Fibroblast of upper back skin (primary cell): ENCODE results near the gene ALKBH4.
"Not testable (repeated sequence)": the region's sequence is repeated elsewhere in the genome, so short reads cannot be mapped to it uniquely, and the experiment has no call there.

Source experiments
- DNase-seq: peaks from one replicate; pipeline ENCODE4 v3.0.0-alpha.2; 2013

The ALKBH4 gene

DNA sequence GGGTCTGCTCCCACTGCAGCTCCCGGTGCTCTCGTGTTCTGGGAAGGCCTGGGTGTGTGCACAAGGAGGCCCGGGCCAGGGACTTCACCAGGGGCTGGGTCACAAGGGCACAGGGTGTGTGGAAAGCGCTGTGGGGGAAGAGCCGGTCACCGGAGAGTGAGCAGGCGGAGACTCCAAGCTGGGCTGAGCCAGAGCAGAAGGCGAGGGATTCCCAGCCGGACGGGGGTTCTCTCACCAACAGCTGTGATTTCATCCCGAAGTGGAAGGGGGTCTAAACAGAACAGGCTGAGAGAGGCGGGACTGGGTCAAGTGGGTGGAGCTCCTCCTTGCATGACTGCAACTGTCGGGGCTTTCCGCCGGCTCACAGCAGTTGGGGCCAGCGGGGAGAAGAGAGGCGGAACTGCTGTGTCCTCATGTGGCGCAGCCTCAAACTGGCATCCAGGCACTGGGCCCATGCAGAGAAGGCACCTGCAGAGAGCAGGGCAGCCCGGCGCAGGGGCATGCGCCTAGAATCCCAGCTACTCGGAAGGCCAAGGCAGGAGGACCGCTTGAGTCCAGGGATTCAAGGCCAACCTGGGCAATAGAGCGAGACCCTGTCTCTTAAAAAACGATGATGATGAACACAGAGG, 38.9 kb downstream of the ALKBH4 start:
- DNase-seq, result no peak

DNA sequence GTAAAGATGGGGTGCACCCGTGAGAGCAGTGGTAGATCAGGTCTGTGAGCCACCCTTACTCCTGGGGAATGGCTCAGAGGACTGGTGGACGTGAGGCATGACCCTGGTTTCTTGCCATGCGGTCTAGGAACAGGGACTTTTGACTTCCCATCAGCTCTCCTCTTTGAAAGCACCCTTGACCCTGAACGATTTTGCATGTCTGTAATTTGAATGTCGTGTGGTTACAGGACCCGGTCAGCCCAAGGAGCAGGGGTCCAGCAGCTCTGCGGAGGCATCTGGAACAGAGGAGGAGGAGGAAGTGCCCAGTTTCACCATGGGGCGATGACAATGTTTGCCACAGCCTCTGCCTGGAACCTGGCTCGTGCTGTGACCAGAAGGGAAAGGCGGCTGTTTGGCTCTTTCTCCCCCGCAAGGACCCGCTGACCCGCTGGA, 39.9 kb downstream of the ALKBH4 start:
- DNase-seq, result no peak

DNA sequence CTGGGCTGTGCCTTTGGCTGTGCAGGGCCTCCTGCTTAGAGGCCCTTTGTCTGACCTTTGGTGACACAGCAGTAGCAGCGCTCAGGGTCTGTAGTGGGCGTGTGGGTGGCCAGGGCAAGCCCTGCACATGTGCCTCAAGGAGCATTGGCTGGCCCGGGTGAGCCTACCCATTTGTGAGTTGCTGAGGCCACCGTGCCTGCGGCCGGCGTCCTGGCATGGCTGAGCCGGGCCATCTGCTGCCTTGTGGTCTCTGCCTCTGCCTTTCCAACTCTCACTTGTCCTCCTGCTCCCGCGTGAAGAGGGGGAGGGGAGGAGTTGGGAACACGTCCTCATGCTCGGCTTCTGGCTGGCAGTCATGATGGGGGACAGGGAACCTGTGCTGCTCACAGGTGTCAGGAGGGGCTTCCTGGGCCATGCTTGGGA, 40.5 kb downstream of the ALKBH4 start:
- no peak for DNase-seq

DNA sequence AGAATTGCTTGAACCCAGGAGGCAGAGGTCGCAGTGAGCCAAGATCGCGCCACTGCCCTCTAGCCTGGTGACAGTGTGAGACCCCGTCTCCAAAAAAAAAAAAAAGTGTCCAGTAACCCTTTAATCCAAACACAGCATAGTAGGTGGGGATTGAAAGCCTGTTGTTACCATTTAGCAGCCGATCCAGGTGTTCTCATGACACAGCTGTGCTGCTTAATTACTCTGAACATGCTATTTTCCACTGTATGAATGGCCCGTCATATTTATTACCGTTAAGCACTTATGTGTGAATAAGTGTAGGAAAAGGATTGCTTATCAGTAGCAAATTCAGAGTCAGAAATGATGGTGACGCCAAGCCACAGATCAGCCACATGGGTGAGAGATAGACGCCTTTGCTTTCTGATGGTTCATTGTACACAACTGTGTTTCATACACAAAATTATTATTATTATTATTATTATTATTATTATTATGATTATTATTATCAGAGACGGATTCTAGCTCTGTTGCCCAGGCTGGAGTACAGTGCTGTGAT, 42.9 kb downstream of the ALKBH4 start:
- no peak for DNase-seq

DNA sequence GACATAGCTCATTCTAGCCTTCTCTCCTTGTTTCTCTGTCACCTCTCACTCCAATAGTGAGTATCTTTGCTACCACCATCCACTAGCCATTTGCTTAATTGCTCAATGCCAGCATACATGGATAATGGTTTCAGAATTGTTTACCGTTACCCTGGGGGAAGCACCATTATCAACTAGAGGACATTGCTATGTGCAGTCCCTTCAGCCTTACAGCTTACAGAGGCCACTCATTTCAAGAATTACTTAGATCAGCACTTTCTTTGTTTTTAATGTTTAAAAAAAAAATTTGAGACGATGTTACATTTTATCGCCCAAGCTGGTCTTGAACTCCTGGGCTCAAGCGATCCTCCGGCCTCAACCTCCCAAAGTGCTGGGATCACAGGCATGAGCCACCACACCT, 46.1 kb downstream of the ALKBH4 start:
- no peak for DNase-seq

DNA sequence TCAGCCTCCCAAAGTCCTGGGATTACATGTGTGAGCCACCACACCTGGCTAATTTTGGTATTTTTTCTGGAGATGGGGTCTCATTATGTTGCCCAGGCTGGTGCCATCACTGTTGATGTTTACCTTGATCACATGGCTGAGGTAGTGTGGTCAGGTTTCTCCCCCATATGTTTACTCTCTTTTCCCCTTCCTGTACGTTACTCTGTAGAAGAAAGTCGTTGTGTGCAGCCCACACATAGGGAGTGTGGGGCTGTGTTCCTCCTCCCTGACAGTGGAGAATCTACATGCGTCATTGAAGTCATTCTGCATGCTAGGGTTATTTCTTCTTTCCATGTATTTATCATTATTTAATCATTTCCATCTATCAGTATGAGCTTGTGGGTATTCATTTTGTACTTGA, 47.6 kb downstream of the ALKBH4 start:
- no peak for DNase-seq

DNA sequence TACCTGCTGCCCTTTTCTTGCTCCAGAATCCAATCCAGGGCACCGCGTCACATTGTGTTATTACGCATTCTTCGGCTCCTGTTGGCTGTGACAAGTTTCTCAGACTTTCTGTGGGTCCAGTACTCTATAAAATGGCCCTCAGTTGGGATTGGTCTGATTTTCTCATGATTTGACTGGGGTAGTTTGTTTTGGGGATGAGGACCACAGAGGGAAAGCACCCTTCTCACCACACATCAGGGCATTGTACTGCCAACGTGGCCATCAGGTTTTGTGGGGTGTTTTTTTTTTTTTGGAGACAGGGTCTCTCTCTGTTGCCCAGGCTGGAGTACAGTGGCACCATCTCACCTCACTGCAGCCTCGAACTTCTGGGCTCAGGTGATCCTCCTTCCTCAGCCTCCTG, 48.3 kb downstream of the ALKBH4 start:
- DNase-seq, result no peak

DNA sequence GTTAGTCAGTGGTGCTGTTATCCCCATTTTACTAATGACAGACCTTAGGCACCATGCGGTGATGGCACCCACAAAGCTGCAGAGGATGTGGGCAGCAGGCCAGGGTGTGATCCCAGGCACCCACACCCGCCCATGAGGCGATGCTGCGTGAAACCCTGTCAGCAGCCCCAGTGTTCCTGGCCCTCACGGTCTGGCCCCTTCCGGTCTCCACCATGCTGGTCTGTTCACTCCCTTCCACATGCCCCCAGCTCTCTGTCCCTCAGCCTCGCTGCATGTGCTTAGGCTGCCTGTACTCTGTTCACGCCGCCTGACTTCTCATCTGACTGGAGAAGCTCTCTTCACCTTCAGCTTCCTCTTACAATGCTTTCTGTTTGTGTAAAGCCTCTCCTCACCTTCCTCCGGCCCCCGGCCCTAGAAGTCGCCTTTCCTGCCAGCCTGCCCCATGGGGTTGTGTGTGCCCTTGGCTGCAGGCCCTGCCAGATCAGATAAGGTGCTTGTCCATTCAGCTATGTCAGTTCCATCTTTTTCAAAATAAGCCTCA, 48.9 kb downstream of the ALKBH4 start:
- no peak for DNase-seq

DNA sequence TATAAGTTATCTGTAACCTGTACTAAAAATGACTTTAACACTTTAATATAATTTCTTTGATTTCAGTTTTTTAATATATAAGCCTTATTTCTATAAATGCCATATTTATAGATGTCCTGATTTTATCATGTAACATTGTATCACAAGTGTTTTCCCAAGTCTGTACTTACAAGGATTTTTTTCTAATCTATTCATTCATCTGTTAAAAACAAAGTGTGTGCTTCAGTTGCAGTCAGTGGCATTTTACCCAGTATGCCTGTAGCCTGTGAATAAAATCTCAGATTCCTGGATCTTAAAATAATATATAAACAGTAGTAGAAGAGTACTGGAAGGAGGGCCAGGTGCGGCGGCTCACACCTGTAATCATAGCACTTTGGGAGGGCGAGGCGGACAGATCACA, 51.1 kb downstream of the ALKBH4 start:
- DNase-seq, result no peak

DNA sequence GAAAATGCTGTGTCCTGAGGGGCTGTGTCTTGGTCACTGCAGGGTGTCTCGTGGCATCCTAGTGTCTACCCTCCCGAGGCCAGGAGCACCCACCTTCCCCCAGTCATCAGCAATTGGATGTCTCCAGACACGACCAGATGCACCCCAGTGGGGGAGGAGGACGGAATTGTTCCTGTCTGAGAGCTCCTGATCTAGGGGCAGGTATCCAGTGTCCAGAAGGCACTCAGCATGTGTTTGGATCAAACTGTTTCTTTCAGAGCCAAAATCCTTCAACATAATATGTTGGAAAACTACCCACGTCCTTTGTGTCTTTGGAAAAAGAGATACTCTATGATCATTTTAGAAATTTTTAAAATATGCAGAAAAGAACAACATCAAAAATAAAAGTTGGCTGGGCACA, 51.6 kb downstream of the ALKBH4 start:
- DNase-seq, result no peak

DNA sequence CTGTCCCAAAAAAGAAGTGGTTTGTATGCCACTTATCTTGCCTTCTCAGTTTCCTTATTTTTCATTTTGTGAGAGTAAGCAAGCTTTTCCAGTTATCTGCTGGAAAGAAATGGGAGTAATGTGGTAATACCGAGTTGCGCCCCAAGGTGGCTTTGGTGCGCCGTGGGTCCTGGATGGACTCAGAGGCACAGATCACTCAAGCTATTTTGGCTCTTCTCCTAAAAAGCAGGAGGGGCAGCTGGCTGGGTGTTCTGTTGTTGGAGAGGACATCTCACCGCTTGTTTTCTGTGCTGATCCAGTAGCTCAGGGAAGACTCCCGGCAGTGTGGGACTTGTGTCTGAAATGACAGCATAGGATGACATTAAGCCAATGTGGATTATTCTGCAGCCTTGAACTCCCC, 52.1 kb downstream of the ALKBH4 start:
- DNase-seq, result no peak

DNA sequence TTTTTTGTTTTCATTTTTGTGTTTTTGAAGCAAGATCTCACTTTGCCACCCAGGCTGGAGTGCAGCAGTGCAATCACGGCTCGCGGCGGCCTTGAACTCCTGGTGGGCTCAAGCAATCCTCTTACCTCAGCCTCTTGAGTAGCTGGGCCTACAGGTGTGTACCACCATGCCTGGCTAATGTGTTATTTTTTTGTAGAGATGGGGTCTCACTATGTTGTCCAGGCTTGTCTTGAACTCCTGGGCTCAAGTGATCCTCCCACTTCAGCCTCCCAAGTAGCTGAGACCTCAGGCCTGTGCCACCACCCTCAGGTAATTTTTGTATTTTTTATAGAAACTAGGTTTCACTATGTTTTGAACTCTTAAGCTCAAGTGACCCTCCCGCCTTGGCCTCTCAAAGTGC, 53.7 kb downstream of the ALKBH4 start:
- DNase-seq, result no peak

DNA sequence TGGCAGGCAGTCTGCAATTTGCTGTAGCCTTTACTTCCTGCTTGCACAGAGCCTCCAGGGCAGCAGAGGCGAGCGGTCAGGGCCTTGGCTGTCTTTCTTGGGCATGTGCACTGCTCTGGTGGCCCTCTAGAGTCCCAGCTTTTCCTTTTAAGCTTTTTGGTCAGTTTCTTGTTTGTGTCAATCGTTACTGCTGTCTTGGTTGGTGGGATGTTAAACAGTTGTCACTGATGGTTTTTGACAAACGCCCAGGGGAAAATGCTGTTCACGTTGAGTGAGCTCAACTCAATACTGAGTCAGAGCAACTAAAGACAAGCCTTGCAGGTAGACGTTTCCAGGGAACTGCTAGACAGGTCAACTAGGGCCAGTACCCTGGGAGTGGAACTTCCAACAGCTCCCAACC, 54.5 kb downstream of the ALKBH4 start:
- no peak for DNase-seq

DNA sequence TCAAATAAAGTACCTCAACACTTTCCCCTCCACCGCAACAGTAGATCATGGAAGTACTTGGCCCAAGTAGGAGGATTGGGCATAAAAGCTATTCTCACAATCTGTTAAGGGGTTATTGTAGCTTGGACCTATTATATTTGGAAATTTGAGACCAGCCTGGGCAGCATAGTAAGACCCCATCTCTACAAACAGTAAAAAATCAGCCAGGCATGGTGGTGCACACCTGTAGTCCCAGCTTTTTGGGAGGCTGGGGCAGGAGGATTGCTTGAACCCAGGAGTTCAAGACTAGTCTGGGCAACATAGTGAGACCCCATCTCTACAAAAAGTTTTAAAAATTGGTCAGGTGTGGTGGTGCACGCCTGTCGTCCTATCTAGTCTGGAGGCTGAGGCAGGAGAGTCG, 55.3 kb downstream of the ALKBH4 start:
- DNase-seq, result no peak

DNA sequence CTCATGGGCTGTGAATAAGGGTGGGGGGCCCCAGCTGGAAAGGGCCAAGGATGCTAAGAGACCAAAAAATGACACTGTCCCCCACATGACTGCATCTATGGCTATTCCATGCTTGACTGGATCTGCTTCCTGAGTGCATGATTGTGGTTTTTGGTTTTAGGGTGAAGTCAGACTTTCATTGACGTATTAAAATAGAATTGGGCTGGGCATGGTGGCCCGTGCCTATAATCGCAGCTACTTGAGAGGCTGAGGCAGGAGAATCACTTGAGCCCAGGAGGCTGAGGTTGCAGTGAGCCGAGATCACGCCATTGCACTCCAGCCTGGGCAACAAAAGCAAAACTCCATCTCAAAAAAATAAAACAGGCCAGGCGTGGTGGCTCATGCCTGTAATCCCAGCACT, 56.1 kb downstream of the ALKBH4 start:
- not testable (repeated sequence) for DNase-seq

DNA sequence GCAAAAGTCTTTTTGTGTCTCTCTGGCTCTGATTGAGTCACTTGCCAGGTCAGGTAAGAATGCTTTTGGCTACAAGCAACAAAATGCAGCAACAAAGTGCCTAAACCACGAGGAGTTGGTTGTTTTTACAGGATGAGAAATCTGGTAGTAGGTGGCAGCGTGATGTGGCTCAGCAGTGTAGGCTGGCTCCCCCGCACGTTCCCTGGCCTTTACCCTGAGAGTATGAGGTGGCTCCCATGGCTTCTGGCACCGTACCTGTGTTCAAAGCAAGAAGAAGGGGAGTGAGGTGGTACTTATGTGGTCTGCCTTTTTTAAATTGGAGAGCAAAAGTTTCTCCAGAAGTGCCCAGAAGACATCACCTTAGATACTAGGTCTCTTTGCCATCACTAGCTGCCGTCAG, 56.8 kb downstream of the ALKBH4 start:
- no peak for DNase-seq
